Inflammatory macrophage treated with lipopolysaccharide for 1 hour (primary cell): Measurements from ENCODE around the gene IFNL1.
A peak's percentile ranks its signal among the peaks of the same experiment; 100 is the strongest.
"Not testable (repeated sequence)": the region's sequence is repeated elsewhere in the genome, so short reads cannot be mapped to it uniquely, and the experiment has no call there.

Experiments used
- DNase-seq, 2 donors: peaks; one replicate each; pipeline ENCODE4 v3.0.0-alpha.2; 2020 to 2022

IFNL1 gene

DNA sequence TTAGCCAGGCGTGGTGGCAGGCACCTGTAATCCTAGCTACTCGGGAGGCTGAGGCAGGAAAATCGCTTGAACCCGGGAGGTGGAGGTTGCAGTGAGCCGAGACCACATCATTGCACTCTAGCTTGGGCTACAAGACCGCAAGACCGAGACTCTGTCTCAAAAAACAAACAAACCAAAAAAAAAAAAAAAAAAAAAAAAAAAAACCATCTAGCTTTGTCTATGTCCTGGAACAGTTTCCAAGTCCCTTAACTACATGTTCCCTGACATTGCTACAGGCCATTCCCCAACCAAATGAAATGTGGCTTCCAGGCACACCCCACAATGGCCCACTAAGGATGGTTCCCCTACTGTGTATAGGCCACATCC lies 13.1 kb downstream of the IFNL1 start:
- DNase-seq, result not testable (repeated sequence)

- DNase-seq, result peak in 1 of 2 donors; percentile 5
Observed at GRCh38 chr19:39310558-39311311, 14.5 kb downstream of the IFNL1 start.

- no peak for DNase-seq
Observed at GRCh38 chr19:39314016-39314728, 18.0 kb downstream of the IFNL1 start.

DNA sequence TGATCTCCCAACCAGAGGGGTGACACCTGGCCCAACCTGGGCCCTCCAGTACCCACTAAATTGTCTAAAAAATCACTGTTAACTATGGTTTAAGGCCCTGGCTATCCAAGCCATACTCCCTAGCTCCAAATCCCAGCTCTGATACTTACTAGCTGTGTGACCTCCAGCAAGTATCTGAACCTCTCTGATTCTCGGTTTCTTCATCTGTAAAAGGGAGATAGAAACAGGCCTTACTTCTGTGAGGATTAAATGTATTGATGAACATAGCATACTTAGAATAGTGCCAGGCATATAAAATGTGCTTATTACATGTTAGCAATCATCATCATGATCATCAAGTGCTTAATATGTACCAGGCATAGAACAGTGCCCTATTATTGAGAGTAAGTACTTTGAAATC lies 19.7 kb downstream of the IFNL1 start:
- no peak for DNase-seq

DNA sequence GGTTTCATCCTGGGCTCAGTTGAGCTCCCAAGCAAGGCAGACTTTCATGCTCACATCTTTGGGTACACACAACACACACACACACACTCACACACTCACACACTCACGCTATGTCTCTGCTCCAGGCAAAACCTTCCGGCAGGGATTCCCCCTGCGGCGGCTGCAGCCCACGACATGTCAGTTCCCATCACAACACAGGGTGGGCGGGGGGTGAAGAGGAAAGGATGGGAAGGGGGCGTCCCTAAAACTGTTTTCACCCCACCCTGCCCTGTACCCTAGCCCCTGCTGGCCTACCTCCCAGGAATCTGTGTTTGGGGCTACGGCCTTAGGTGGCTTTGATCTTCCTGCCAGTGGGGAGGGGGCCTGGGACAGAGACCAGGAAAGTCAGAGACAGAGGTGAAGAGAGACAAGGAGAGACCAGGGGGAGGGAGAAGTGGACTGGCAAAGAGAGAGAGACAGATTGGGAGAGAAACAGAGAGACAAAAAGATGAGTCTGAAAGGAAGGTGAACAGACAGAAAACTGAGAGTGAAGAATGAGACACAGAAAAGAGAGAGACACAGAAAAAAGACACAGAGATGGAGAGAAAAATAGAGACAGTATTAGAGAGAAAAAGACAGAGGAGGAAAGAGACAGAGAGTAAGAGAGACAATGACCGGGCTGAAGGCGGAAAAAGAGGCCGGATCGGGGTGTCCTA lies 20.6 kb downstream of the IFNL1 start:
- DNase-seq, result no peak

DNA sequence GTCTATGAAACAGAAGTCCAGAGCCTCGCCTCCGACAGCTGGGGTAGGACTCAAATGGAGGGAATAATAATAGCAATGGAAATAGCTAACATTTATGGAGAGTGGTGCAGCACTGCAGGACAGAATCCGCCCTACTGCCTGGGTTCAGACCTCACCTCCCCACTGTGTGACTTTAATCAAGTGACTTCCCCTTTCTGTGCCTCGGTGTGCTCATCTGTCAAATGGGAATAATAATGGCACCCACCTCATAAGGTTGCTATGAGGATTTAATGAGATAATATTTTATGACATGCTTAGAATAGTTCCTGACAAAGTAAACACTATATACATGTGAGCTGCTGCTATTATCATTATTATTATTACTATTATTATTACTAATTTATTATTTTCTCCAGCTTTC lies 21.3 kb downstream of the IFNL1 start:
- no peak for DNase-seq

- DNase-seq, result no peak
Observed at GRCh38 chr19:39318071-39318470, 21.9 kb downstream of the IFNL1 start.

GRCh38 chr19:39318690-39319089 lies 22.5 kb downstream of the IFNL1 start:
- DNase-seq, result no peak

GRCh38 chr19:39319098-39319891 lies 23.1 kb downstream of the IFNL1 start:
- no peak for DNase-seq

- DNase-seq, result no peak
Observed at GRCh38 chr19:39319892-39320248, 23.7 kb downstream of the IFNL1 start.

DNA sequence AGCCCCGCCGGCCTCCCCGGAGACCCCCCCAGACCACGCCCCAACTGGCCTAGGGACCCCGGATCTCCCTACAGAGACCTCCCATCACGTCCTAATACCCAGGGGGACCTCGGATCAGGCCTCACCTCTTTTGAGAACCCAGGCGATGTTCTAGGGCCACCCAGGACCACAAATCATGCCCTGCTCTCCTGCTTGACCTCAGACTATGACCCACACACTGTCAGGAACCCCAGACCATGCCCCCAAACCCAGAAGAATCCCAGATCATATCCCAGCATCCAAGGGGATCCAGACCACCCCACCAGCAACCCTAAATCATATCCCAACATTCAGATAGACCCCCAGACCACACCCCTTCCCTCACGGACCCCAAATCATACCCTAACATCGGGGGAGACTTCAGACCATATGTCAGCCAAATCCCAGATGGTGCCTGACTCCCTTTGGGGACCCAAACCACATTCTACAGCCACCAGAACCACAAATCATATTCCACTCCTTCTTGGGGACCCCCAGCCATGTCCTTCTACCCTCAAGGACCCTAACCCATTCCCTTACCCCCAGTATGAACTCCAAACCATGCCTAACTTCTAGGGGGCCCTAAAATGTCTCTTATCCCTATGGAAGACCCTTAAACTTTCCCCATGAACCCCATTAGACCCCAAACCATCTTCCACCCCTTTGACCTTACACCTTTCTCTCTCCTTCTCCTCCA lies 25.1 kb downstream of the IFNL1 start:
- DNase-seq, result no peak

- DNase-seq, result no peak
Observed at GRCh38 chr19:39321832-39322176, 25.6 kb downstream of the IFNL1 start.

DNA sequence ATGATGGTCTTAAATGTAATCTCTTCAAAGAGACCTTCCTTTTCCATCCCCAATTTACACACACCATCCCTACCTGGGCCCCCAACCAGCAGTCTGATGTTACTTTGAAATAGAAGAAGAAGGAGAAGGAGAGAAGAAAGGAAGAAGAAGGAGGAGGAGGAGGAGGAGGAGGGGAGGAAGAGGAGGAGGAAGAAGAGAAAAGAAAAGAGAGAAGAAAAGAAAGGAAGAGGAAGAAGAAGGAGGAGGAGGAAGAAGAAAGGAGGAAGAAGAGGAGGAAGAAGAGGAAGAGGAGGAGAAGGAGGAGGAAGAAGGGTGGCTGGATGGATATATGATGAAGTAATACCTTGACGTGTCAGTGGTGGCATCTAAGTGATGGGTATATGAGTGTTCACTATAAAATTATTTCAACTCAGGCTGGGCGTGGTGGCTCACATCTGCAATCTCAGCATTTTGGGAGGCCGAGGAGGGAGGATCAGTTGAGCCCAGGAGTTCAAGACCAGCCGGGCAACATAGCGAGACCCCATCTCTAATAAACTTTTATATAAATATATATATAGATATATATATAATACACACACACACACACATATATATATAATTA lies 28.1 kb downstream of the IFNL1 start:
- DNase-seq, result no peak

- peak; percentile 28 to 67 for DNase-seq
Observed at GRCh38 chr19:39325778-39326665, 29.8 kb downstream of the IFNL1 start.

DNA sequence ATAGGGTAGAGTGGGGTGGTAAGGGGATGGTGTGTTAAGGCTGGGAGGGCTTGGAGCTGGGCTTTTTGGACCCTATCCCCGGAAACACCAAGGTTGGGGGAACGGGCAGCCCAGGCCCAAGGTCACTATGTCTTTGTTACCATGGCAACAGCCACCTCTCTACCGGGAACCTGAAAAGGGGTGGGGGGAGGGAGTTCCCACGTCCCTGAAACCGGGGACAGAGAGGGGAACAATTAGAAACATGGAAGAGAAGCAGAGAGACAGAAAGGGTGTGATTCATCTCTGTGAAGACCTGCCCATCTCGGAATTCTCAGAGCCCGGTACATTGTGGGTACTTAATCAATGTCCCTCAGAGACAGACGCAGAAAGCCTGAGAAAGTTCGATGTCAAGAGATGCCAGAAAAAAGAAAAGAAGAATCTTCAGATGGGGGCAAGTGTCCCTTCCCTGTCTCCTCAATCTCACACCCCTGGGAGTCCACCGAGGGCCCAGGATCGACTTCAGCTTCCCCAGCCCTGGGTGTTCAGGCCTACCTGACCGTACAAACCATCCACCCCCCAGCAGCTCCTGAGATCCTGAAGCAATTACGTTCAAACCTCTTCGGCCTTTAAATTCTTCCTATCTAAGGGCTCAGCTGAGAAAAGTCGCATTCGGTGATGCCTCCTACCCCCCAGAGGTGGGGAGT lies 31.3 kb downstream of the IFNL1 start:
- no peak for DNase-seq

DNA sequence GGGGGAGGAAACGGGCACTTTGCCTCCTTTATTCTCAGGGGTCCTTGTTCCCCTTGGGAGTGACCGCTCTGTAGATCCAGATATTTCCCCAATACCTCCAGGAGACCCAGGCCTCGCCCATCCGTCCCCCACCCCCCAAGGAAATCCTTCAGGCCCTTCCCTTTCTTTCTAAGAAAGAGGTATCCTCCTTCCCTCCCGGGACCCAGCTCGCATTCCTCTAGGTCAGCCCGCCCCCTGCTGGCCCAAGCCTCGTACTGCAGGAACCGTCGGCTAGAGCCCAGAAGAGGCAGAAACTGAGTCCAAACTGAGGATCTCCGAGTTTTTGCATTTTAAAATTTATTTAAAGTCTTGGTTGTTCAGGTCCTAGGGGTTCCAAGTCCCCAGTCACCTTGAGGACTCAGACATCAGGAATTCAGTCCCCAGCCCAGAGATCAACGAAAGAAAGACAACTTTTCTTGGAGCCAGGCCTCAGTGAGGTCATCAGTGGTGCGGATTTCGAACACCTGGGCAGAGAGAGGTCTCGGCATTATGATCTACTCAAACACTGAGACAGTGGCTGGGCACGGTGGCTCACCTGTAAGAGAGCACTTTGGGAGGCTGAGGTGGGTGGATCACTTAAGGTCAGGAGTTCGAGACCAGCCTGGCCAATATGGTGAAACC lies 32.0 kb downstream of the IFNL1 start:
- peak; percentile 25 to 94 for DNase-seq

DNA sequence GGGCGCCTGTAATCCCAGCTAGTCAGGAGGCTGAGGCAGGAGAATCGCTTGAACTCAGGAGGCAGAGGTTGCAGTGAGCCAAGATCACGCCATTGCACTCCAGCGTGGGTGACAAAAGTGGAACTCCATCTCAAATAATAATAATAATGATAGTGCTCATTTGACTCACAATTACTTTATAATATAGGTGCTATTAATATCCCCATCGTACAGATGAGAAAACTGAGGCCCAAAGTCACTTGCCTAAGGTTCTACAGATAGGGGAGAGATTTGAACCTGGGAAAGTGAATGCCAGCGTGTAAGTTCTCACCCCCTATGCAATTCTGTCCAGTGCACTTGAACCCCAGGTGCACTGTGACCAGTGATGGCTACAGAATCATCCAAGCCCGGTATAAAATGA lies 33.7 kb downstream of the IFNL1 start:
- DNase-seq, result no peak

DNA sequence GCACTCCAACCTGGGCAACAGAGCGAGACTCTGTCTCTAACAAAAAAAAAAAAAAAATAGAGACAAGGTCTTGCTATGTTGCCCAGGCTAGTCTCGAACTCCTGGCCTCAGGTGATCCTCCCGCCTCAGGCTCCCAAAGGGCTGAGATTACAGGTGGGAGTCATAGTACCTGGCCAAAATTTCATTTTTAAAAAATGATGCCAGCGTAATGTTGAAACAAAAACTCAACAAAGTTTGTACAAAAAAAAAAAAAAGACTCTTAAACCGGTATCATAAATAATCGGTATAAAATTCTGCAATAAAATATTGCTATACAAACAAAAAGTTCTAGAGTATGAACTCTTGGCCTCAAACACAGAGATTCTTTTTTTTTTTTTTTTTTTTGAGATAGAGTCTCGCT lies 36.1 kb downstream of the IFNL1 start:
- DNase-seq, result no peak

- not testable (repeated sequence) for DNase-seq
Observed at GRCh38 chr19:39332738-39333137, 36.5 kb downstream of the IFNL1 start.

DNA sequence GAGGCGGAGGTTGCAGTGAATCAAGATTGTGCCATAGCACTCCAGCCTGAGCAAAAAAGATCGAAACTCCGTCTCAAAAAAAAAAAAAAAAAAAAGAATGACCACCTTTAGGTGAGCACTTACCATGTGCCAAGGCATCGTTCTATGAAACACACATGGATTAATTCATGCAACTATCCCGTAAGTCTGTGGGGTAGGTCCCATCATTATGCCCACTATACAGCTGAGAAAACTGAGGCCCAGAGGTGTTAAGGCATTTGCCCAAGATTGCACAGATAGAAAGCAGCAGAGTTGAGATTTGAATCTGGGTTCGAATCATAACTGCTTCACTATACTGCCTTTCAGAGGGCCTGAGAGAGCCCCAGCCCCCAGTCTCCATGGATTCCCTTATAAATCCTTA lies 37.3 kb downstream of the IFNL1 start:
- DNase-seq, result no peak
